ENCODE measurements around the gene MEGF6.

DNA sequence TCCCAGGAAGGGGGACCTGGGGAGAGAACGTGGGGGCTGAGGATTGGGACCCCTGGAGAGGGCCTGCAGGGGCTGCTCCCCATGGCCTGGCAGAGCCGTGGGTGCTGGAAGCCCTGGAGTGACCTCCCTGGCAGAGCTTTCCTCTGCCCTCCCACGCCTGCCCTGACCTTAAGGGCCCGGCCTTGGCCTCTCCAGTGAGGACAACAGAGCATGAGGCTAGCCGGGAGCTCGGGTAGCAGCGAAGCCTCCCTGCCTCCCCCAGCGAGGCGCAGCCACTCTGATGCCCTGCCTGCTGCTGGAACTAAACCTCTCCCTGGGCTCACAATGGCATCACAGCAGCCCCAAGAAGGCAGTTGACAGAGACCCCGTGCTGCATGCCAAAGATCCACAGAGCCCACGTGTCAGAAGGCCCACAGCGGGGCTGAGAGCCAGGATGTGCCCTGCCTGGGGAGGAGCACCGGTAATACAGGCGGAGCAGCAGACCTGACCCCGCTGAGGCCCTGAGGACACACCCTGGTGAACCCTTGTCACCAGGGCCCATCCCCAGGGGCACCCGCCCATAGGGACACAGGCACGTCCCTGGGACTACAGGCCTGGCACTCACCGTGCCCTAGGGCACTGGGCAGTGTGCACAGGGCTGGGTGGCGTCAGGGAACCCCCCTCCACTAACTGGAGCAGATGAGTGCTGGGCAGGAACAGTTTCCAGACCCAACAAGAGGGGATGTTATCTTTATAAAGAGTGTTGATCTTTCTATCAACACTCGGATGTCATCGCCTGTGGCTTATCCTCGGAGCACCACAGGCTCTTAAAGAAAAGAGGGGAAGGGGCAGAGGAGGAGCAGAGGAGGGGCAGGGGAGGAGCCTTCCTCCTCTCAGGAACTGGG is 108.4 kb downstream of the MEGF6 start:
- TF ChIP-seq, protein P1, sequence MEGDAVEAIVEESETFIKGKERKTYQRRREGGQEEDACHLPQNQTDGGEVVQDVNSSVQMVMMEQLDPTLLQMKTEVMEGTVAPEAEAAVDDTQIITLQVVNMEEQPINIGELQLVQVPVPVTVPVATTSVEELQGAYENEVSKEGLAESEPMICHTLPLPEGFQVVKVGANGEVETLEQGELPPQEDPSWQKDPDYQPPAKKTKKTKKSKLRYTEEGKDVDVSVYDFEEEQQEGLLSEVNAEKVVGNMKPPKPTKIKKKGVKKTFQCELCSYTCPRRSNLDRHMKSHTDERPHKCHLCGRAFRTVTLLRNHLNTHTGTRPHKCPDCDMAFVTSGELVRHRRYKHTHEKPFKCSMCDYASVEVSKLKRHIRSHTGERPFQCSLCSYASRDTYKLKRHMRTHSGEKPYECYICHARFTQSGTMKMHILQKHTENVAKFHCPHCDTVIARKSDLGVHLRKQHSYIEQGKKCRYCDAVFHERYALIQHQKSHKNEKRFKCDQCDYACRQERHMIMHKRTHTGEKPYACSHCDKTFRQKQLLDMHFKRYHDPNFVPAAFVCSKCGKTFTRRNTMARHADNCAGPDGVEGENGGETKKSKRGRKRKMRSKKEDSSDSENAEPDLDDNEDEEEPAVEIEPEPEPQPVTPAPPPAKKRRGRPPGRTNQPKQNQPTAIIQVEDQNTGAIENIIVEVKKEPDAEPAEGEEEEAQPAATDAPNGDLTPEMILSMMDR (IDR thresholded peaks at IDR 0.05), result no peak
- no peak for TF ChIP-seq ZFX (IDR thresholded peaks at IDR 0.05; ENCODE audit: borderline replicate concordance)
